GM18951 (cell line): ENCODE results near the gene TEK.

ENCODE experiments used
- POLR2A ChIP-seq: IDR thresholded peaks from 4 replicates; pipeline ENCODE4 v1.6.1; 2011; ENCODE audit warnings: mild to moderate bottlenecking; ENCODE audit not compliant: insufficient read length, insufficient read depth; ENCODE audit errors: extremely low read depth
- in situ Hi-C: fragments of 300-500 bp; cut with MboI; formaldehyde crosslinking; loops from one replicate; pipeline ENCODE4 v1.12.0; 2022; ENCODE audit warnings: low sequenced_read_pairs, mixed read lengths, inconsistent platforms; ENCODE audit not compliant: unreplicated experiment

TEK gene

DNA sequence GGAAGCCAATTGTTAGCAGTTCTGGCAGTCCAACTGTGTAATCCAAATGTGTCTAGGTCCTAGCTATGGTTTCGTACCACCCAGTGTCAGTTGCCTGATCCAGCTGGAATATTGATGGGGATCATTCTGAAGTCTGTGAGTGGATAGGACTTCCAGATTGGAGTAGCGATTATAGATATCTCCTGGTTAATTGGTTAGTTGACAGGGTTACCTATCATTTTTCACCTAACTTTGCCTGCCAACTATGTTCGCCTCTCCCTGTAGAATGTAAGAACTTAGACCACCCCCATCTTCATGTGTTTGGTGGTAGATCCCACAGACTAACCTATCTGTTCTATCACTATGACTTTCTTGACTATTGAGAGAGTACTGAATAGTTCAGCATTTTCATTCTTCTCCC, 59.9 kb downstream of the TEK start:
- no peak for TF ChIP-seq POLR2A
- in situ Hi-C loops: no loop called here

GRCh38 chr9:27176971-27177370, 67.9 kb downstream of the TEK start:
- TF ChIP-seq POLR2A: no peak
- in situ Hi-C loops: no loop called here

DNA sequence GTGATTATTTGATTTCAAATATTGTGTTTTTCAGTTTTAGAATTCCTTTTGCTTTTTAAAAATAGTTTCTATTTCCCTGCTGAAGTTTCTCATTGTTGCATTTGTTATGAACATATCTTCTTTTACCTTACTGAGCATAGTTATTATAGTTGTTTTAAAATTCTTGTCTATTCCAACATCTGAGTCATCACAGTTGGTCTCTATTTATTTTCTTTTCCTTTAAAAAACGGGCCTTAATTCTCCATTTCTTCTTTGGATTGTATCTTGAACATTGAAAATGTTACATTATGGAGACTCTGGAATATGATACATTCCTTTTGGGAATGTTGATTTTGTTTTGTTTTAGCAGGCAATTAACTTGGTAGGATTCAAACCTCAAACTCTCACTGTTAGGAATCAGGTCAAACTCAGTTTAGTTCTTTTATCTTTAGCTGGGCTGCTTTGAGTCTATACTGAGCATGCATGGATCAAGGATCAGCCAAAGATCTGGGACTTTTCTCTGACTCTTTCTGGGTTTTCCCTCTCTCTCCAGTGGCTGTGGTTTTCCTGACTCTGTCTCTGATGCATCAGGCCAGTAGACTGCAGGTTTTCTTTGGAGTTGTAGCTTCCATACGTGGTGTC, 70.3 kb downstream of the TEK start:
- TF ChIP-seq POLR2A: no peak
- in situ Hi-C loops: no loop called here

GRCh38 chr9:27181381-27181780, 72.4 kb downstream of the TEK start:
- in situ Hi-C loops: no loop called here
- no peak for TF ChIP-seq POLR2A

GRCh38 chr9:27182421-27182820, 73.4 kb downstream of the TEK start:
- in situ Hi-C loops: no loop called here
- no peak for TF ChIP-seq POLR2A

- in situ Hi-C loops: no loop called here
- TF ChIP-seq POLR2A: no peak
These were observed 74.1 kb downstream of the TEK start for GRCh38 chr9:27183131-27183530.

DNA sequence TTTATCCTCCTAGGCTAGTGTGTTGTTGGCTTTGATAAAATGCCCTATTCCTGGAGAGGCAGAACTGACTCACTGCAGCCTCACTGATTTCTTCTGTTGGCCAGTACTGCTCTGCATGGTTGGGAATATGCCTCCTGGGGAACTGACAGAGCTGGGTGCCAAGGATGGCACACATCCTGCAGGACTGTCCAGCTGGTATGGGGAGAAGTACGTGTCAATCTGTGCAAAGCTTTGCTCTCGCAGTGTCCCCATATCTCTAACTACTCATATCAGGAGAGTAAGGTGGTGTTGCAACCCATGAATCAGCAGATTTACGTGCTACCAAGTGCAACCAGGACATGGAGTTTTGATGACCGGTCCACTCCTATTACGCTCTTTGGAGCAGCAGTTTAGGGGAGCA, 74.7 kb downstream of the TEK start:
- in situ Hi-C loops: no loop called here
- no peak for TF ChIP-seq POLR2A

DNA sequence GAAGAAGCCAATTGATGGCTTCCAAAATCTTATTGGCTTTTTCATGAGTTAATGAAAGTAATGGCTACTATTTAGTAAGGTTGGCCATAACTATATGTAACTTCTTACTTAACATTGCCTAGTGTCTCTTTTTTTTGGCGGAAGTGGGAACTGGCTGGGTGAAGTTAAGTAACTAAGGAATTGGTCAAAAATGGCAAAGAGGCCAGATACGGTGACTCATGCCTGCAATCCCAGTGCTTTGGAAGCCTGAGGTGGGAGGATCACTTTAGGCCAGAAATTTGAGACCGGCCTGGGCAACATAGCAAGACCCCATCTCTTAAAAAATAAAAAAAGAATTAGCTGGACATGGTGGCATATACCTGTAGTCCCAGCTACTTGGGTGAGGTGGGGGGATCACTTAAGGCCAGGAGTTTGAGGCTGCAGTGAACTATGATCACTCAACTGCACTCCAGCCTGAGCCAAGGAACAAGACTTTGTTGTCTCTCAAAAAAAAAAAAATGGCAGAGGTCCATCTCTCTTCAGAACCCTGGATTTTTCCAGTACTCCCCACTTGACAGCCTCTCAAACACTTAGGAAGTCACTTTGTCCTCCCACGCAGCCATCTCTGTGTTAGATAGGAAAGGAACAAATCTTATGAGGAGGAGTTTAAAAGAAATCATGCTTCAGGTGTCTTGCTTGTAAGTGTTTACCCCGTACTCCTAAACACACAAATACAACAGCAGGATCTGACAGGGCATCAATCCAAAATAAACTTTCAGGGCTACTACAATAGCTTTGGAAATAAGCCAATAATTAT, 75.7 kb downstream of the TEK start:
- no peak for TF ChIP-seq POLR2A
- in situ Hi-C loops: no loop called here

DNA sequence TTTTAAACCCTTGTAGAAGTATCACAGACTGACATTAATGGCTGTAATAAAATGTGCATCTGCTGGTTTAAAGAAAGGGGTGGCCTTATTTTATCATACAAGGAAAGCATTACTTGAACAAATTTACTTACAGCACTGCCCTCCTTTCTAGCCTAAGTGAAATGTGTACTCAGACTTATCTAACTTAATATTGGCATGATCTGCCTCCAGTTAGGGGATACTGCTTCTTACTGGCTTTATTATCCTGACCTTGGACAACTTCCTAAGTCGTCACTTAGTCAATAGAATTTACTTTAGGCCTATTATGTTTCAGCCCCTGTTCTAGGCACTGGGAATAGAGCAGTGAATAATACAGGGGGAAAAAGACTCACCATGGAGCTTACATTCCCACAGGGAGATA, 79.4 kb downstream of the TEK start:
- TF ChIP-seq POLR2A: no peak

GRCh38 chr9:27189426-27189825, 80.4 kb downstream of the TEK start:
- TF ChIP-seq POLR2A: no peak
- in situ Hi-C loops: no loop called here

More for the DNA sequence above, 79.4 kb downstream of the TEK start:
- in situ Hi-C loops: no loop called here

DNA sequence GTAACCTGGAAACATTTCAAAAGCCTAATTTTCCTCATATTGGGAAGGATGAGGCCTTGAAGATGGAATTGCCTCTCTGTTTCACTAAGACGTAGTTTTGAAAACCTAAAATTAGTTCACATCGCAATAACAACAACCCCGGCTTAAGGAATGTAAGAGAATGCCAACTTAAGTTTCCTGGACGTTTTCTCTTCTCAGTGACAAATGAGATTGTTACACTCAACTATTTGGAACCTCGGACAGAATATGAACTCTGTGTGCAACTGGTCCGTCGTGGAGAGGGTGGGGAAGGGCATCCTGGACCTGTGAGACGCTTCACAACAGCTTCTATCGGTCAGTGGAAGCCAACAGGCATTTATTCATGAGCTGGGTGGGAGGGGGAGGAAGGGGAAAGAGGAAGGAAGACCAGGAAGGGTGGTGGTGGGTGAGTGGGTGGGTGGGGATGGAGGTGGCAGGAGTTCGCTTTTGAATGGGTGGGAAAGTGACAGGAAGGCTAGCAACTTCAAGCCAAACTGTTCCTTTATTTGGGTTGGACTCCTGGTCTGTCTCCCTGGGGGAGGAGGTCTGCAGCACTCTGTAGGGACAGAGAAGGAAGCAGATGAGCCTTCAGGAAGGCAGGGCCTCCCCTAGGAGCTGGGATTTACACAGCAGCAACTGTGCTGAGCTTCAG, 83.4 kb downstream of the TEK start:
- in situ Hi-C loops: no loop called here
- no peak for TF ChIP-seq POLR2A

GRCh38 chr9:27193886-27194285, 84.9 kb downstream of the TEK start:
- no peak for TF ChIP-seq POLR2A
- in situ Hi-C loops: no loop called here

- no peak for TF ChIP-seq POLR2A
- in situ Hi-C loops: no loop called here
These were observed 85.5 kb downstream of the TEK start for GRCh38 chr9:27194401-27195091.
